Measurements from ENCODE around the gene G0S2. TPM values are rescaled to one million over a fixed set of nuclear protein-coding genes. Genes with fewer than 3 reads are reported as not detected.

Gene G0S2
- total RNA-seq, 1 donor from 2014 or later, result 5.9 TPM

DNA sequence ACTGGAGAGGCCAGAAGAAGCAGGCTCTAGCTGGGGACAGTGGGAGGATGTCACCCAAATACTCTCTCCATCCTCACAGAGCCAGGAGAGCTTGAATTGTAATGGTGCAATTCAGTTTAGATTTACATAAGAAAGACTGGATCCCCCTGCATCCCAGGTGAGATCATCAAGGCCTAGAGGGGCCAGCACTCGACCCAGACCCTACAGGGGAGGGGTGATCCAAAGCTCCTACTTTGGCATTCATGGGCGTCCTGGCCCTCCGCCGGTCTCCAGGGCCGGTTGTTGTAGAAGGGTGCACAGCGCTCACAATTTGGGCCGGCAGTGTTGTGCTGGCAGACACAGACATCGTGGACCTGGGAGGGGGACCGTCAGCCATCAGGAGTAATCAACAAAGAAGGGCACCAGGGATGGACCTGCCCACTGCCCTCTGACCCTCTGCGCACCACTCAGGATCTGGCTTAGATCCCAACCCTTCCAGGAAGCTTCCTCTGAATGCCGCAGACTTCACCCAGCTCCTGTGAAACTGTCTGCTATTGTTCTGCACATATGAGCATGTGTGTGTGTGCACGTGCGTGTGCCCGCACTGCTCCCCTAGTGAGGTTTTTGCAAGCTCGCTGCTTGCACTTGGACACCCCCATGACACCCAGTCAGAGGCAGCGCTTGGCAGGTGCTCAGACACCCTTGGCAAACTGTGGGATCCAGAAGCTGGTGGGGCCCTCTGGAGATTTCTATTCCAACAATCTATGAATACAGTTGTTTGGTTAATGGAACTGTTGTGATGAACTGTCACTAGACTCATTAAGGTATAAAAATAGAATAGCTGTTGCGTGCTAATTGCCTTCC lies 44.6 kb upstream of the G0S2 start:
- TF ChIP-seq, protein P1, sequence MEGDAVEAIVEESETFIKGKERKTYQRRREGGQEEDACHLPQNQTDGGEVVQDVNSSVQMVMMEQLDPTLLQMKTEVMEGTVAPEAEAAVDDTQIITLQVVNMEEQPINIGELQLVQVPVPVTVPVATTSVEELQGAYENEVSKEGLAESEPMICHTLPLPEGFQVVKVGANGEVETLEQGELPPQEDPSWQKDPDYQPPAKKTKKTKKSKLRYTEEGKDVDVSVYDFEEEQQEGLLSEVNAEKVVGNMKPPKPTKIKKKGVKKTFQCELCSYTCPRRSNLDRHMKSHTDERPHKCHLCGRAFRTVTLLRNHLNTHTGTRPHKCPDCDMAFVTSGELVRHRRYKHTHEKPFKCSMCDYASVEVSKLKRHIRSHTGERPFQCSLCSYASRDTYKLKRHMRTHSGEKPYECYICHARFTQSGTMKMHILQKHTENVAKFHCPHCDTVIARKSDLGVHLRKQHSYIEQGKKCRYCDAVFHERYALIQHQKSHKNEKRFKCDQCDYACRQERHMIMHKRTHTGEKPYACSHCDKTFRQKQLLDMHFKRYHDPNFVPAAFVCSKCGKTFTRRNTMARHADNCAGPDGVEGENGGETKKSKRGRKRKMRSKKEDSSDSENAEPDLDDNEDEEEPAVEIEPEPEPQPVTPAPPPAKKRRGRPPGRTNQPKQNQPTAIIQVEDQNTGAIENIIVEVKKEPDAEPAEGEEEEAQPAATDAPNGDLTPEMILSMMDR (IDR thresholded peaks at IDR 0.05; ENCODE audit: insufficient read depth, low read depth, low read length), result no peak
- no peak for TF ChIP-seq EZH2 (IDR thresholded peaks at IDR 0.05; ENCODE audit: insufficient read depth, low read length)
- DNase-seq (ENCODE audit: low read depth) (no peak), FAIRE-seq (no peak)
- no peaks in the 10 kb centered on the region for H3K36me3 ChIP-seq (ENCODE audit: insufficient read depth, low read length)
- Mint-ChIP-seq H3K36me3 (ENCODE audit: low read depth, unreplicated experiment) (peaks cover under 1% of the 10 kb centered on the region), H3K27ac (ENCODE audit: unreplicated experiment) (no peak overlapping the region), H3K9me3 (ENCODE audit: unreplicated experiment) (peaks cover 2% of the 10 kb centered on the region), H3K4me1 (ENCODE audit: low read depth, unreplicated experiment) (peaks cover 17% of the 10 kb centered on the region), H3K4me3 (ENCODE audit: unreplicated experiment) (no peak overlapping the region), H3K27me3 (ENCODE audit: low read depth, unreplicated experiment) (peaks cover 17% of the 10 kb centered on the region)
- H3K9ac ChIP-seq (ENCODE audit: low read length), result no peak overlapping the region
- H3K4me3 ChIP-seq (ENCODE audit: insufficient read depth, low read depth, low read length), result no peak overlapping the region
- no peaks in the 10 kb centered on the region for H4K20me1 ChIP-seq (ENCODE audit: insufficient read depth, low read length)
- no peak overlapping the region for H3K27ac ChIP-seq (ENCODE audit: low read depth, low read length)
- H3K79me2 ChIP-seq (ENCODE audit: insufficient read depth, low read length), result no peaks in the 10 kb centered on the region
- H3K27me3 ChIP-seq (ENCODE audit: insufficient read depth, low read length), result no peaks in the 10 kb centered on the region
- H2AFZ ChIP-seq (ENCODE audit: low read depth, low read length), result no peak overlapping the region
- no peaks in the 10 kb centered on the region for H3K9me3 ChIP-seq (ENCODE audit: insufficient read depth, low read depth, low read length)
- peaks cover 15% of the 10 kb centered on the region for H3K4me1 ChIP-seq (ENCODE audit: insufficient read depth, low read length)
- H3K4me2 ChIP-seq (ENCODE audit: low read length), result no peak overlapping the region

DNA sequence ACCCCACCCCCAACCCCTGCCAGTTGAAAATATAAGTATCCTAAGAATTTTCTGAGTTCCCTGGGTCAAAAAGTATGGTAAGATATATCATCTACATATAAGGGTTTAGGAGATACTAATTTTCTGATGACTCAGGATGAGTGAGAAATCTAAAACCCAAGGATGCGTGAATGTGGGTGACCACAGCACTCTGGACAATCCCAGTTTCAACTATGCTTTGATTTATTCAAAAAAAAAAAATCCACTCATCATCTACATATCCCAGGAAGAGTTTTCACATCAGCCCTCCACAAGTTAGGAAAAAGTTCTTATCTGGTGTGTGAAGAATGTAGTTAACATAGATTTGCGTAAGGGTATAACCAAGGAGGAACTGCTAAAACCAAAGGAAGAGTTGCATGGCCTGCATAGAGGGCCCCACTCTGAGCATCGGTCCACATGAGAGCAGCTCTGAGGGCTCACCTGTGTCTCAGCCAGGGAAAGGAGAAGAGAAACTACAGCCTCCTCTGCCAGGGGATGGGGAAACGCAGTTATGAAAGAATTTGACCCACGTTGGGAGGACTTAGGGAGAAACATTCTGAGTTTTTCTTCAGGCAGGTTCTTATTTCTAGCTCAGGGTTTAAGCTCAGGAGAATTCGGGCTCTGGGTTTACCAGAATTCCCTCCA lies 41.7 kb upstream of the G0S2 start:
- peak; percentile 43 for FAIRE-seq
- no peaks in the 10 kb centered on the region for H3K27me3 ChIP-seq (ENCODE audit: insufficient read depth, low read length)
- TF ChIP-seq, protein P1 (IDR thresholded peaks at IDR 0.05; ENCODE audit: insufficient read depth, low read depth, low read length), result no peak
- no peak for TF ChIP-seq EZH2 (IDR thresholded peaks at IDR 0.05; ENCODE audit: insufficient read depth, low read length)
- H3K36me3 ChIP-seq (ENCODE audit: insufficient read depth, low read length), result no peaks in the 10 kb centered on the region
- no peak overlapping the region for H3K27ac Mint-ChIP-seq (ENCODE audit: unreplicated experiment)
- H3K4me2 ChIP-seq (ENCODE audit: low read length), result peak overlapping the region; percentile 26
- H3K36me3 Mint-ChIP-seq (ENCODE audit: low read depth, unreplicated experiment), result peaks cover 3% of the 10 kb centered on the region
- no peak overlapping the region for H3K27ac ChIP-seq (ENCODE audit: low read depth, low read length)
- no peak overlapping the region for H3K4me3 ChIP-seq (ENCODE audit: insufficient read depth, low read depth, low read length)
- no peak overlapping the region for H3K9ac ChIP-seq (ENCODE audit: low read length)
- peak; percentile 63 for DNase-seq (ENCODE audit: low read depth)
- H3K27me3 Mint-ChIP-seq (ENCODE audit: low read depth, unreplicated experiment), result peaks cover 38% of the 10 kb centered on the region
- H3K4me1 Mint-ChIP-seq (ENCODE audit: low read depth, unreplicated experiment), result peaks cover 9% of the 10 kb centered on the region
- H2AFZ ChIP-seq (ENCODE audit: low read depth, low read length), result no peak overlapping the region
- no peaks in the 10 kb centered on the region for H4K20me1 ChIP-seq (ENCODE audit: insufficient read depth, low read length)
- peaks cover 2% of the 10 kb centered on the region for H3K9me3 Mint-ChIP-seq (ENCODE audit: unreplicated experiment)
- H3K9me3 ChIP-seq (ENCODE audit: insufficient read depth, low read depth, low read length), result no peaks in the 10 kb centered on the region
- peaks cover 9% of the 10 kb centered on the region for H3K4me1 ChIP-seq (ENCODE audit: insufficient read depth, low read length)
- H3K79me2 ChIP-seq (ENCODE audit: insufficient read depth, low read length), result no peaks in the 10 kb centered on the region
- no peak overlapping the region for H3K4me3 Mint-ChIP-seq (ENCODE audit: unreplicated experiment)
